Osteoblast (primary cell): ENCODE results near the gene TAL1. TPM values are rescaled to one million over a fixed set of nuclear protein-coding genes. Genes with fewer than 3 reads are reported as not detected.
A peak's percentile ranks its signal among the peaks of the same experiment; 100 is the strongest.

Source experiments
- DNase-seq: peaks from one replicate; pipeline ENCODE4 v3.0.0; 2011; ENCODE audit warnings: low spot score, mixed read lengths; ENCODE audit not compliant: insufficient read length; ENCODE audit errors: missing footprints
- H2AFZ ChIP-seq: 2 replicates; pipeline ENCODE4 v1.6.0; 2011; ENCODE audit warnings: mild to moderate bottlenecking, low read length
- H3K27ac ChIP-seq: 2 replicates; pipeline ENCODE4 v1.5.1; 2011; ENCODE audit warnings: mild to moderate bottlenecking, low read depth, low read length, moderate library complexity
- H3K27me3 ChIP-seq: 2 replicates; pipeline ENCODE4 v1.6.0; 2012; ENCODE audit warnings: mild to moderate bottlenecking, control low read depth, inconsistent platforms, low read length, moderate library complexity; ENCODE audit not compliant: insufficient read depth
- H3K36me3 ChIP-seq: 2 replicates; pipeline ENCODE4 v1.5.1; 2011; ENCODE audit warnings: mild to moderate bottlenecking, low read length, control low read depth, moderate library complexity; ENCODE audit not compliant: insufficient read depth
- H3K4me1 ChIP-seq: 2 replicates; pipeline ENCODE4 v1.5.1; 2011; ENCODE audit warnings: mild to moderate bottlenecking, low read length, control low read depth, moderate library complexity; ENCODE audit not compliant: insufficient read depth
- H3K4me2 ChIP-seq: 2 replicates; pipeline ENCODE4 v1.6.0; 2011; ENCODE audit warnings: mild to moderate bottlenecking, low read length; ENCODE audit not compliant: insufficient read depth
- H3K4me3 ChIP-seq: fragments of 200-600 bp; sonication (generic); 3 replicates; pipeline ENCODE4 v1.5.1; 2012; ENCODE audit warnings: mild to moderate bottlenecking, low read length, inconsistent platforms; ENCODE audit not compliant: insufficient read depth
- H3K79me2 ChIP-seq: 2 replicates; pipeline ENCODE4 v1.6.0; 2012; ENCODE audit warnings: mild to moderate bottlenecking, low read length, control low read depth, inconsistent platforms; ENCODE audit not compliant: insufficient read depth
- H3K9me3 ChIP-seq: 2 replicates; pipeline ENCODE4 v1.5.1; 2011; ENCODE audit warnings: low read depth, low read length, control low read depth
- H4K20me1 ChIP-seq: 2 replicates; pipeline ENCODE4 v1.6.0; 2012; ENCODE audit warnings: mild to moderate bottlenecking, low read length, control low read depth; ENCODE audit not compliant: insufficient read depth
- CTCF ChIP-seq: IDR thresholded peaks from 2 replicates; pipeline ENCODE4 v1.5.1; 2011; ENCODE audit warnings: mild to moderate bottlenecking, low read depth, low read length, moderate library complexity; ENCODE audit errors: extremely low read depth
- total RNA-seq: library from RNA; depleted of rRNA; stranded (reverse); fragments of >200 nt; gene quantifications from 2 replicates; pipeline ENCODE4 v1.2.3, GENCODE V29; 2012

TAL1 gene
- total RNA-seq, 1 donor: not detected

GRCh38 chr1:47184822-47185677 is 47.0 kb downstream of the TAL1 start:
- Histone ChIP-seq H3K27me3 (no peaks in the 10 kb centered on the region), H2AFZ (no peak overlapping the region), H3K4me1 (peaks cover 5% of the 10 kb centered on the region), H3K27ac (no peak overlapping the region), H3K4me3 (no peak overlapping the region), H3K79me2 (no peaks in the 10 kb centered on the region), H3K4me2 (no peak overlapping the region), H3K9me3 (no peaks in the 10 kb centered on the region), H4K20me1 (no peaks in the 10 kb centered on the region), H3K36me3 (no peaks in the 10 kb centered on the region)
- DNase-seq: peak; percentile 73
- TF ChIP-seq CTCF: no peak

- Histone ChIP-seq H3K9me3 (no peaks in the 10 kb centered on the region), H3K36me3 (no peaks in the 10 kb centered on the region), H2AFZ (no peak overlapping the region), H3K4me1 (peaks cover 10% of the 10 kb centered on the region), H3K79me2 (no peaks in the 10 kb centered on the region), H3K4me3 (no peak overlapping the region), H3K4me2 (no peak overlapping the region), H3K27me3 (no peaks in the 10 kb centered on the region), H4K20me1 (no peaks in the 10 kb centered on the region), H3K27ac (no peak overlapping the region)
- peak; percentile 78 for DNase-seq
- no peak for TF ChIP-seq CTCF
Measured at GRCh38 chr1:47184090-47184821, 47.8 kb downstream of the TAL1 start.

- no peaks in the 10 kb centered on the region for H3K79me2 ChIP-seq
- H2AFZ ChIP-seq: no peak overlapping the region
- TF ChIP-seq CTCF: no peak
- no peaks in the 10 kb centered on the region for H3K27me3 ChIP-seq
- no peak overlapping the region for H3K27ac ChIP-seq
- no peaks in the 10 kb centered on the region for H4K20me1 ChIP-seq
- H3K9me3 ChIP-seq: no peaks in the 10 kb centered on the region
- H3K4me1 ChIP-seq: peaks cover 15% of the 10 kb centered on the region
- H3K4me2 ChIP-seq: no peak overlapping the region
- no peaks in the 10 kb centered on the region for H3K36me3 ChIP-seq
- no peak for DNase-seq
- no peak overlapping the region for H3K4me3 ChIP-seq
Measured at GRCh38 chr1:47183308-47184089, 48.5 kb downstream of the TAL1 start.
